Measurements from ENCODE around the gene CTNNA2. TPM values are rescaled to one million over a fixed set of nuclear protein-coding genes. Genes with fewer than 3 reads are reported as not detected.
"Not testable (repeated sequence)": the region's sequence is repeated elsewhere in the genome, so short reads cannot be mapped to it uniquely, and the experiment has no call there.

Gene CTNNA2
- total RNA-seq, 2 donors from 2014 or later: not detected

DNA sequence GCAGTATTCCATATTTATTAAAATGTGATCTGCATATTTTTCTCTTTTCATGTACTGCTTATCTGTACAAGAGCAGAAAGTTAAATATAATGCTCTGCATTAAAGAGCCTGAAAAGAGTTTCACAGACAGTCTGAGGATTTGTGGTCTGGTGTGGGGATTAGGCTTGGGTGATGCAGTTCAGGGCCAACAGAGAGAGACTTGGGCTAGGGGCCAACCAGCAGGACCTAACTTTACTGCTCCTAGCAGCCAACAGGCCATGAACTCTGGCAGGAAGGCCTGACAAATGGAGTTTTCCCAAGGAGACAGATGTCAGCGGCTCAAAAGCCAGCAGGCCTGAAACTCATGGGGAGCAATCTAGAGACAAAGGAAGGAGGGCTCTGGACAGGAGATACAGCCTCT, 622.1 kb downstream of the CTNNA2 start:
- H3K36me3 ChIP-seq: no peaks in the 10 kb centered on the region
- no peaks in the 10 kb centered on the region for H3K4me1 ChIP-seq
- TF ChIP-seq, protein P1, sequence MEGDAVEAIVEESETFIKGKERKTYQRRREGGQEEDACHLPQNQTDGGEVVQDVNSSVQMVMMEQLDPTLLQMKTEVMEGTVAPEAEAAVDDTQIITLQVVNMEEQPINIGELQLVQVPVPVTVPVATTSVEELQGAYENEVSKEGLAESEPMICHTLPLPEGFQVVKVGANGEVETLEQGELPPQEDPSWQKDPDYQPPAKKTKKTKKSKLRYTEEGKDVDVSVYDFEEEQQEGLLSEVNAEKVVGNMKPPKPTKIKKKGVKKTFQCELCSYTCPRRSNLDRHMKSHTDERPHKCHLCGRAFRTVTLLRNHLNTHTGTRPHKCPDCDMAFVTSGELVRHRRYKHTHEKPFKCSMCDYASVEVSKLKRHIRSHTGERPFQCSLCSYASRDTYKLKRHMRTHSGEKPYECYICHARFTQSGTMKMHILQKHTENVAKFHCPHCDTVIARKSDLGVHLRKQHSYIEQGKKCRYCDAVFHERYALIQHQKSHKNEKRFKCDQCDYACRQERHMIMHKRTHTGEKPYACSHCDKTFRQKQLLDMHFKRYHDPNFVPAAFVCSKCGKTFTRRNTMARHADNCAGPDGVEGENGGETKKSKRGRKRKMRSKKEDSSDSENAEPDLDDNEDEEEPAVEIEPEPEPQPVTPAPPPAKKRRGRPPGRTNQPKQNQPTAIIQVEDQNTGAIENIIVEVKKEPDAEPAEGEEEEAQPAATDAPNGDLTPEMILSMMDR (IDR thresholded peaks at IDR 0.05): no peak
- DNase-seq (ENCODE audit: low spot score): no peak
- peaks cover 0 to 9% of the 10 kb centered on the region in 2 donors for H3K9me3 ChIP-seq
- H3K4me3 ChIP-seq: no peak overlapping the region
- H3K27ac ChIP-seq: no peak overlapping the region
- H3K27me3 ChIP-seq: no peaks in the 10 kb centered on the region

DNA sequence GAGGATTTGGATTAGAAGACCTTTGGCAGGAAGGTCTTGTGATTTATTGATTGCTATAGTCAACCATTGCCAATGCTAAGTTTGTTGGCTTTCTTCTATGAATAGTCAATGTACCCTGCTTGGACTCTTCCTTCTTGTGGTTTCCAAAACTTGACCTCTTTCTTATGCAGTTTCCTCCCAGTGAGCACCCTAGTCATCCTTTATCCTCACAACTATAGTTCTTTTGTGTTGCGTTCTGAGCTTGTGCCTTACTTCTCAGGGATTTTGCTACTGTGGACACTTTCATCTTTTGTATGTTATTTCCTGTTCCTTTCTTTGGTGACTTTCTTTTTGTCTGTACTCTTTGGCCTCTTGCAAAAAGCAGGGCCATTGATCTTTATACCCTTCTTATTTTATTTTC, 623.5 kb downstream of the CTNNA2 start:
- peaks cover 0 to 9% of the 10 kb centered on the region in 2 donors for H3K9me3 ChIP-seq
- H3K27me3 ChIP-seq: no peaks in the 10 kb centered on the region
- H3K4me3 ChIP-seq: no peak overlapping the region
- H3K36me3 ChIP-seq: no peaks in the 10 kb centered on the region
- DNase-seq (ENCODE audit: low spot score): no peak
- H3K27ac ChIP-seq: no peak overlapping the region
- no peaks in the 10 kb centered on the region for H3K4me1 ChIP-seq
- TF ChIP-seq, protein P1 (IDR thresholded peaks at IDR 0.05): no peak

DNA sequence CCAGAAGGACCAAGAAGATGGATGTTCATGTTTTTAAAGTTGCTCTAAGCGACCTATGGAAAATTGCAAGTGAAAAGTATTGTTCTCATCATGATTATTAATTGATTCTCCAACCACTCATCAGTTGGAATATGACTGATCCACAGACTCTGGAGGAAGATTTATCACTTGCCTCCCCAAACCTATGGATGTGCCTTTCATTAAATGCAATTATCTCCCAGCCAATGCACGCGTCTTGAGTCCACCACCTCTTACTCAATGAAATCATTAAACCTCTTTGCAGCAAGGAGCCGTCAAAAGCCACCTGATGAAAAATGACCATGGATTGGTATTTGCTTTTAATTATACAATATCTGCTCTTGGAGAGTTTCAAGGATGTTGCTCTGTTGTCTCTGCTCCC, 626.1 kb downstream of the CTNNA2 start:
- TF ChIP-seq, protein P1 (IDR thresholded peaks at IDR 0.05): no peak
- Histone ChIP-seq H3K9me3 (peaks cover 0 to 9% of the 10 kb centered on the region in 2 donors), H3K27ac (no peak overlapping the region), H3K4me1 (no peaks in the 10 kb centered on the region), H3K27me3 (no peaks in the 10 kb centered on the region), H3K36me3 (no peaks in the 10 kb centered on the region), H3K4me3 (no peak overlapping the region)
- no peak for DNase-seq (ENCODE audit: low spot score)

DNA sequence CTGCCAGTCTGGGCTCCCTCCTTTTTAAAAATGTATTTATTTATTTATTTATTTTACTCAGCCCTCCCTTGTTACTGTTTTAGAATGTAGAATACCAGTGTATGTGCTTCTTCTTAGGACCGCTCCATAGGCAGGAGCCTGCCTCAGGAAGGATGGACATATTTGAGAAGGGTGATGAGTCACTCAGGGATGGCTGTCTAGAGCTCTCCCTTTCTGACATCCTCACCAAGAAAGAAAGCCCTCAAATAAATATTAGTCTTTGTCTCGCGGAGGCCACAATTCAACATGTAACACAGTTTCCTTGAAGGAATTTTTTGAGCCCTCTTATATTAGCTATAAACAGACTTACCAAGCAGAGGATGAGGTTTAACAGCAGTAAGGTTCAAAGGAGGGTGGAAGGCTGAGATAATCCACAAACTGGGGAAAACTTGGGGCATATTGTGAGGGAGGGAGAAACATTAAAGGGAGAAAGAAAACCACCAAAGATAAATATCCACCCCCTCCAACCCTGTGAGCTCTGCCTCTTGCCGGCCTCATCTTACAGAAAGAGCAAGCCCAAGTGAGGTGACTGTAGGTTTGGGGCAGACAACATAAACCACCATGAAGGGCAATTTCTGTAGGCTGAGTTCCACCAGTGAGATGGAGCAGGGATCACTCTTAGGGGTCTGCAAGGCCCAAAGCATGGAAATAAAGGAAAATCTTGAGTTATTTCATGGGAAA, 628.3 kb downstream of the CTNNA2 start:
- no peak for DNase-seq (ENCODE audit: low spot score)
- peaks cover 0 to 6% of the 10 kb centered on the region in 2 donors for H3K9me3 ChIP-seq
- H3K36me3 ChIP-seq: no peaks in the 10 kb centered on the region
- H3K4me3 ChIP-seq: no peak overlapping the region
- H3K4me1 ChIP-seq: no peaks in the 10 kb centered on the region
- no peak overlapping the region for H3K27ac ChIP-seq
- TF ChIP-seq, protein P1 (IDR thresholded peaks at IDR 0.05): no peak
- no peaks in the 10 kb centered on the region for H3K27me3 ChIP-seq

GRCh38 chr2:80145499-80145898, 632.6 kb downstream of the CTNNA2 start:
- no peaks in the 10 kb centered on the region for H3K27me3 ChIP-seq
- no peak overlapping the region for H3K4me3 ChIP-seq
- H3K9me3 ChIP-seq: no peaks in the 10 kb centered on the region
- TF ChIP-seq, protein P1 (IDR thresholded peaks at IDR 0.05): no peak
- H3K36me3 ChIP-seq: no peaks in the 10 kb centered on the region
- H3K4me1 ChIP-seq: no peaks in the 10 kb centered on the region
- H3K27ac ChIP-seq: no peak overlapping the region
- DNase-seq (ENCODE audit: low spot score): no peak

DNA sequence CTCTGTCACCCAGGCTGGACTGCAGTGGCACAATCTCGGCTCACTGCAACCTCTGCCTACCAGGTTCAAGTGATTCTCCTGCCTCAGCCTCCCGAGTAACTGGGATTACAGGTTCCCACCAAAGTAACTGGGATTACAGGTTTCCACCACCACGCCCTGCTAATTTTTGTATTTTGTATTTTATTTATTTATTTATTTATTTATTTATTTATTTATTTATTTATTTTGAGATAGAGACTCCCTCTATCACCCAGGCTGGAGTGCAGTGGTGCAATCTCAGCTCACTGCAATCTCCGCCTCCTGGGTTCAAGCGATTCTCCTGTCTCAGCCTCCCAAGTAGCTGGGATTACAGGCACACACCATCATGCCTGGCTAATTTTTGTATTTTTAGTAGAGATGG, 633.9 kb downstream of the CTNNA2 start:
- not testable (repeated sequence) for H3K4me3 ChIP-seq; H3K27me3 ChIP-seq; H3K27ac ChIP-seq; H3K36me3 ChIP-seq; H3K4me1 ChIP-seq; H3K9me3 ChIP-seq; DNase-seq (ENCODE audit: low spot score)

Data from right atrium auricular region (tissue), 2 donors.